T1000 (cell line): Measurements from ENCODE around the gene TUBB3.
"Not testable (repeated sequence)": the region's sequence is repeated elsewhere in the genome, so short reads cannot be mapped to it uniquely, and the experiment has no call there.

Source experiments
- DNase-seq: peaks from one replicate; lab custom pipeline; 2025; ENCODE audit warnings: mixed read lengths; lab: John Stamatoyannopoulos, UW

TUBB3 gene

GRCh38 chr16:89902980-89903379 lies 20.2 kb upstream of the TUBB3 start:
- DNase-seq, result no peak

- no peak for DNase-seq
Measured at GRCh38 chr16:89903908-89904515, 19.1 kb upstream of the TUBB3 start.

GRCh38 chr16:89904606-89905510 lies 18.3 kb upstream of the TUBB3 start:
- no peak for DNase-seq

- peak; percentile 52 for DNase-seq
Measured at GRCh38 chr16:89905511-89906139, 17.5 kb upstream of the TUBB3 start.

- no peak for DNase-seq
Measured at GRCh38 chr16:89906140-89907025, 16.8 kb upstream of the TUBB3 start.

GRCh38 chr16:89907055-89907814 lies 15.9 kb upstream of the TUBB3 start:
- no peak for DNase-seq

GRCh38 chr16:89908236-89908635 lies 14.9 kb upstream of the TUBB3 start:
- no peak for DNase-seq

- peak; percentile 47 for DNase-seq
Measured at GRCh38 chr16:89909777-89910716, 13.1 kb upstream of the TUBB3 start.

GRCh38 chr16:89910717-89911354 lies 12.3 kb upstream of the TUBB3 start:
- no peak for DNase-seq

GRCh38 chr16:89911375-89911774 lies 11.8 kb upstream of the TUBB3 start:
- no peak for DNase-seq

GRCh38 chr16:89912143-89912542 lies 11.0 kb upstream of the TUBB3 start:
- DNase-seq, result no peak

- DNase-seq, result no peak
Measured at GRCh38 chr16:89912627-89913026, 10.5 kb upstream of the TUBB3 start.

GRCh38 chr16:89913408-89914387 lies 9.4 kb upstream of the TUBB3 start:
- no peak for DNase-seq

GRCh38 chr16:89914642-89915285 lies 8.4 kb upstream of the TUBB3 start:
- not testable (repeated sequence) for DNase-seq

GRCh38 chr16:89915303-89916232 lies 7.6 kb upstream of the TUBB3 start:
- DNase-seq, result no peak

- no peak for DNase-seq
Measured at GRCh38 chr16:89917773-89918452, 5.2 kb upstream of the TUBB3 start.
